ENCODE data around the gene IFNGR2.

DNA sequence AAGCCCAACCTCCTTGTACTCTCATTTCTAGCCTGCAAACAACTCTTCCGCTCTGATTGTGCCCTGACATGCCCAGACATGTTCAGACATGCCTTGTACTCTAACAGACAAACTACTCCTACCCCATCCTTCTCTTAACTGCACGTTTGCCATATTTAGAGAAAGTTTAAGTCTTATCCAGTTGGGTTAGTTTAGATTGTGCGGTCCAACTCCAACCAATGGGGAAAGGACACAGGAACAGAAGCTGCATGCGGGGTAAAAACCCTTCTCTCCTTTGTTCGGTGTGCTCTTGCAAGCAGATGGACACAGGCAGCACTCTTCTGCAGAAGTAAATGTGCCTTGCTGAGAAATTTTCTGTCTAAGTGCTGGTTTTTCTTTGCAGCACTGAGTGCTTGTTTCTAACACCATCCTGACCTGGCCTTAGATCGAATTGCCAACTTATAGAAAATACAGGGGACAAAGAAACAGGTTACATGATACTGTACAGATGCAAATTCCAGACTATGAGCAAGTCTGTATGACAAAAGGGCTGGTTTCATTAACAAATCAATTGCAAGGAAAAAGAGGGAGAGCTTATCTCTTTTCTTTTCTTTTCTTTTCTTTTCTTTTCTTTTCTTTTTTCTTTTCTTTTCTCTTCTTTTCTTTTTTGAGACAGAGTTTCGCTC is 35.8 kb upstream of the IFNGR2 start:
- TF ChIP-seq, protein P1, sequence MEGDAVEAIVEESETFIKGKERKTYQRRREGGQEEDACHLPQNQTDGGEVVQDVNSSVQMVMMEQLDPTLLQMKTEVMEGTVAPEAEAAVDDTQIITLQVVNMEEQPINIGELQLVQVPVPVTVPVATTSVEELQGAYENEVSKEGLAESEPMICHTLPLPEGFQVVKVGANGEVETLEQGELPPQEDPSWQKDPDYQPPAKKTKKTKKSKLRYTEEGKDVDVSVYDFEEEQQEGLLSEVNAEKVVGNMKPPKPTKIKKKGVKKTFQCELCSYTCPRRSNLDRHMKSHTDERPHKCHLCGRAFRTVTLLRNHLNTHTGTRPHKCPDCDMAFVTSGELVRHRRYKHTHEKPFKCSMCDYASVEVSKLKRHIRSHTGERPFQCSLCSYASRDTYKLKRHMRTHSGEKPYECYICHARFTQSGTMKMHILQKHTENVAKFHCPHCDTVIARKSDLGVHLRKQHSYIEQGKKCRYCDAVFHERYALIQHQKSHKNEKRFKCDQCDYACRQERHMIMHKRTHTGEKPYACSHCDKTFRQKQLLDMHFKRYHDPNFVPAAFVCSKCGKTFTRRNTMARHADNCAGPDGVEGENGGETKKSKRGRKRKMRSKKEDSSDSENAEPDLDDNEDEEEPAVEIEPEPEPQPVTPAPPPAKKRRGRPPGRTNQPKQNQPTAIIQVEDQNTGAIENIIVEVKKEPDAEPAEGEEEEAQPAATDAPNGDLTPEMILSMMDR (IDR thresholded peaks at IDR 0.05) = no peak
- no peak for TF ChIP-seq EZH2 (IDR thresholded peaks at IDR 0.05; ENCODE audit: borderline replicate concordance, insufficient read depth, low read depth, low read length, poor library complexity, severe bottlenecking)

Data from B cell (primary cell).